Pancreas (tissue), 10 donors: ENCODE data around the gene ZPBP2. TPM values are rescaled to one million over a fixed set of nuclear protein-coding genes. Genes with fewer than 3 reads are reported as not detected.
A peak's percentile ranks its signal among the peaks of the same experiment; 100 is the strongest.

Source experiments
- ATAC-seq, 4 donors: fragments of 200-7000 bp; cut with Tn5 transposase; one replicate each; pipeline versions ENCODE4 v1.8.0 to v1.9.1; 2020; ENCODE audit warnings: mild to moderate bottlenecking in 4 of 4, moderate library complexity in 4 of 4
- DNase-seq, 6 donors: peaks; one replicate each; pipeline ENCODE4 v3.0.0-alpha.2; 2020
- FAIRE-seq: peaks from 2 replicates; lab custom pipeline; 2012; peaks lifted over from hg19 to GRCh38; lab: Jason Lieb, UNC
- H3K27ac ChIP-seq, 4 donors: fragments of 200-600 bp; sonication (generic); 1 replicate in 3 of 4; 2 replicates in 1 of 4; pipeline versions ENCODE4 v1.5.0 to v1.8.0; 2020
- H3K27me3 ChIP-seq, 4 donors: fragments of 200-600 bp; one replicate each; pipeline ENCODE4 v1.8.0; 2021
- H3K36me3 ChIP-seq, 3 donors: fragments of 200-600 bp; sonication (generic) in 1 of 3; one replicate each; pipeline versions ENCODE4 v1.5.0 to v1.8.0; 2020 to 2021
- H3K4me1 ChIP-seq, 3 donors: fragments of 200-600 bp; one replicate each; pipeline ENCODE4 v1.8.0; 2021
- H3K4me3 ChIP-seq, 4 donors: fragments of 200-600 bp; sonication (generic) in 2 of 4; one replicate each; pipeline versions ENCODE4 v1.5.0 to v1.8.0; 2020 to 2021
- H3K9me3 ChIP-seq, 4 donors: fragments of 200-600 bp; one replicate each; pipeline ENCODE4 v1.8.0; 2021
- WGBS, 2 donors: extraction: QIAGEN DNeasy Blood & Tissue Kit; methylation state at CpG; one replicate each; pipeline ENCODE4 v1.1.7; 2013; 5-methylcytosine and 5-hydroxymethylcytosine counted together
- intact Hi-C, 3 donors: fragments of 100-400 bp; cut with DNase I; formaldehyde crosslinking; loops; one replicate each; pipeline versions ENCODE4 v1.11.1 to v1.14.2; 2022
- polyA plus RNA-seq, 2 donors: library from polyadenylated mRNA; stranded (reverse); fragments of 200-250 nt; gene quantifications; one replicate each; pipeline ENCODE4 v1.2.3, GENCODE V29; 2013
- total RNA-seq, 6 donors: library from RNA; stranded (reverse); fragmentation: NEBNext Ultra II Directional in 4 of 6; extraction: Animal tissue kit (Norgen Biotek cat#: 25700) in 4 of 6; gene quantifications; one replicate each; pipeline versions ENCODE4 v1.2.1 to v1.2.4, GENCODE V29; 2021 to 2023
- TF ChIP-seq, protein P1 (sequence below), 4 donors: fragments of 200-600 bp; sonication (generic) in 3 of 4; IDR thresholded peaks; one replicate each; pipeline versions ENCODE4 v1.5.0 to v1.8.0; 2021; ENCODE audit warnings: antibody characterized with exemption in 4 of 4
- donor health status: healthy with polysubstance abuse.
- donor health status: DM: no; HTN: no; CAD: no; lungs with moderate emphysema.
- donor health status: DM: no; HTN: no; CAD: no.
- donor health status: control.
- donor health status: control.
- donor health status: Bipolar disorder and iron deficiency.
- donor health status: DM: yes; HTN: yes; CAD: no.
- donor health status: DM: no; HTN: no; CAD: no.
- donor health status: DM: no; HTN: no; CAD: no.
- donor health status: DM: yes; HTN: yes; CAD: no.

ZPBP2 gene
- total RNA-seq (not detected), polyA plus RNA-seq (not detected)

DNA sequence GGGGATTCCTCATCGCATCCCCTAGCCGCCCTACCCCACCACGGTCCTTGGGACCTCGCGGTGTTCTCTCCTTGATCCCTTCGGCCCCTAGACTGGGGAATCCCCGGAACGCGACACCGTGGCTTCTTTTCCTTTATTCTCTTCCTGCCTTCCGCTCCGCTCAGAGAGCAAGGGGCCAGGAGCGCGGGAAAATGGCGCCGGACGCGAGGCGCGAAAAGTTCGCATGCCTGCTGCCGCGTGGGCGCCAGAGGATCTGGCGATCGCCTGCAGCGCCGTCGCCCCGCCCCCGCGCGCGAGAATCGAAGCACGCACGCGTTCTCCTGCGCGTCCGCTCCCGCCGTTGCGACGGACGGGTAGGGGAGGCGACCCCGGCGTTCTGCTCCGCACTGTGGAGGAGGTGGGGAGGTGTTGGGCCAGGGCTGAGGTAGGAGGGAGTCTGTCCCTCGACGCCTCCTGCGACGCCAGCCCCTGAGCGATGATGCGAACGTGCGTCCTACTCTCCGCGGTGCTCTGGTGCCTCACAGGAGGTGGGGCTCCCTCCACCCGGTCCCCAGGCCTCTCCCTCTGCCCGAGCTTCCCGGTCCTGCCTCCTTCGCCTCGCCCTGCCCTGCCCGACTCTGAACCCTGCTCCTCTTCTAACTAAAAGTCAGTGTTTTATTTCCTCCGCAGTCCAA, at the start of gene ZPBP2:
ZPBP2 (plus strand) TSS at position 323 of the 674 bp plus-strand sequence; CDS start at position 476, 153 bp downstream.
- Histone ChIP-seq H3K9me3 (no peaks in the 10 kb centered on the region), H3K27me3 (peaks cover under 1 to 25% (median 7%) of the 10 kb centered on the region in 4 donors), H3K36me3 (no peaks in the 10 kb centered on the region), H3K4me1 (peaks cover 0 to 10% (median 0%) of the 10 kb centered on the region in 3 donors), H3K27ac (no peak within 1 kb of the TSS), H3K4me3 (no peak within 1 kb of the TSS)
- DNase-seq (peak in 1 of 6 donors; percentile 52), ATAC-seq (no peak), FAIRE-seq (no peak)
- 22 to 33% methylated on average over 67 of the region's 67 CpGs for WGBS, 2 donors
- TF ChIP-seq, protein P1, sequence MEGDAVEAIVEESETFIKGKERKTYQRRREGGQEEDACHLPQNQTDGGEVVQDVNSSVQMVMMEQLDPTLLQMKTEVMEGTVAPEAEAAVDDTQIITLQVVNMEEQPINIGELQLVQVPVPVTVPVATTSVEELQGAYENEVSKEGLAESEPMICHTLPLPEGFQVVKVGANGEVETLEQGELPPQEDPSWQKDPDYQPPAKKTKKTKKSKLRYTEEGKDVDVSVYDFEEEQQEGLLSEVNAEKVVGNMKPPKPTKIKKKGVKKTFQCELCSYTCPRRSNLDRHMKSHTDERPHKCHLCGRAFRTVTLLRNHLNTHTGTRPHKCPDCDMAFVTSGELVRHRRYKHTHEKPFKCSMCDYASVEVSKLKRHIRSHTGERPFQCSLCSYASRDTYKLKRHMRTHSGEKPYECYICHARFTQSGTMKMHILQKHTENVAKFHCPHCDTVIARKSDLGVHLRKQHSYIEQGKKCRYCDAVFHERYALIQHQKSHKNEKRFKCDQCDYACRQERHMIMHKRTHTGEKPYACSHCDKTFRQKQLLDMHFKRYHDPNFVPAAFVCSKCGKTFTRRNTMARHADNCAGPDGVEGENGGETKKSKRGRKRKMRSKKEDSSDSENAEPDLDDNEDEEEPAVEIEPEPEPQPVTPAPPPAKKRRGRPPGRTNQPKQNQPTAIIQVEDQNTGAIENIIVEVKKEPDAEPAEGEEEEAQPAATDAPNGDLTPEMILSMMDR (IDR thresholded peaks at IDR 0.05) = no peak
- intact Hi-C loops = no loop called here

GRCh38 chr17:39818358-39819000, 49.5 kb upstream of the ZPBP2 start:
- WGBS, 2 donors = 73 to 75% methylated on average over 9 of the region's 9 CpGs
- intact Hi-C loops = no loop called here
- TF ChIP-seq, protein P1 (IDR thresholded peaks at IDR 0.05) = no peak

DNA sequence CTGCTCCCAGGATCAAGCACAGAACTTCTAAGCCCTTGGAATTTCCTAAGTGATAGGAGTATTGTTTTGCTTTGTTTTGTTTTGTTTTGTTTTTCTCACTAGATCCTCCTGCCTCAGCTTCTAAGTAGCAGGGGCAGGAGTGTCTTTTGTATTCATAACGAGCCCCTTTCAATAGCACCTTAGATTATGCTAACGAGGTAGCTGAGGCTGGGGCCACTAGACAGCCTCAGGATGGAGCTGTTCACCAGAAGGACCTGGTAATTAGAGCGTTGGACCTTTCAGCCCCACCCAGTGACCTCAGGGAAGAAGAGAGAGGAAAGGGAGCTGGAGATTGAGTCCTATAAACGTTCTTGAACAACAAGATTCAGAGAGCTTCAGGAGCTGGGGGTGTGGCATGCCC, 47.5 kb upstream of the ZPBP2 start:
- Histone ChIP-seq H3K27ac (no peak overlapping the region), H3K4me1 (no peaks in the 10 kb centered on the region), H3K36me3 (no peaks in the 10 kb centered on the region), H3K9me3 (no peaks in the 10 kb centered on the region), H3K4me3 (no peak overlapping the region), H3K27me3 (no peaks in the 10 kb centered on the region)
- ATAC-seq (no peak), DNase-seq (no peak), FAIRE-seq (no peak)
- TF ChIP-seq, protein P1 (IDR thresholded peaks at IDR 0.05) = no peak
- WGBS, 2 donors = 32 to 33% methylated on average over 4 of the region's 4 CpGs
- intact Hi-C loops = no loop called here

More at GRCh38 chr17:39818358-39819000, 49.5 kb upstream of the ZPBP2 start:
- Histone ChIP-seq H3K9me3 (no peaks in the 10 kb centered on the region), H3K27me3 (no peaks in the 10 kb centered on the region), H3K36me3 (no peaks in the 10 kb centered on the region), H3K4me3 (no peak overlapping the region), H3K27ac (no peak overlapping the region), H3K4me1 (no peaks in the 10 kb centered on the region)
- FAIRE-seq (no peak), DNase-seq (no peak), ATAC-seq (no peak)

DNA sequence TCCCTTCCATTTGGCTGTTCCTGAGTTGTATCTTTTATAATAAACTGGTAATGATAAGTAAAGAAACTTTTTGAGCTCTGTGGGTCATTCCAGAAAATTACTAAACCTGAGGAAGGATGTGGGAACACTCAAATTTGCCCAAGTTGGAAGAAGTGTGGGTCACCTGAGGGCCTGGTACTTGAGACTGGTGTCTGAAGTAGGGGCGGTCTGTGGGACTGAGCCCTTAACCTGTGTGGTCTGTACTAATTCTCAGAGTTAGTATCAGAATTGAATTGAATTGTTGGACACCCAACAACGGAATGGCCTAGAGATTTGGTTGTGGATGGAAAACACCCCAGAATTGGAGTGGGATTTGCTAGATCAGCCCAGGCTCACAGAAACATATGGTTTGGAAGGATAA, 47.0 kb upstream of the ZPBP2 start:
- H3K4me1 ChIP-seq = no peaks in the 10 kb centered on the region
- no peak overlapping the region for H3K27ac ChIP-seq
- H3K27me3 ChIP-seq = no peaks in the 10 kb centered on the region
- DNase-seq (no peak), ATAC-seq (no peak), FAIRE-seq (no peak)
- TF ChIP-seq, protein P1 (IDR thresholded peaks at IDR 0.05) = no peak
- no peaks in the 10 kb centered on the region for H3K9me3 ChIP-seq
- no peak overlapping the region for H3K4me3 ChIP-seq
- whole genome bisulfite sequencing, 2 donors = 87 to 90% methylated on average over 2 of the region's 2 CpGs
- intact Hi-C loops = no loop called here
- no peaks in the 10 kb centered on the region for H3K36me3 ChIP-seq

DNA sequence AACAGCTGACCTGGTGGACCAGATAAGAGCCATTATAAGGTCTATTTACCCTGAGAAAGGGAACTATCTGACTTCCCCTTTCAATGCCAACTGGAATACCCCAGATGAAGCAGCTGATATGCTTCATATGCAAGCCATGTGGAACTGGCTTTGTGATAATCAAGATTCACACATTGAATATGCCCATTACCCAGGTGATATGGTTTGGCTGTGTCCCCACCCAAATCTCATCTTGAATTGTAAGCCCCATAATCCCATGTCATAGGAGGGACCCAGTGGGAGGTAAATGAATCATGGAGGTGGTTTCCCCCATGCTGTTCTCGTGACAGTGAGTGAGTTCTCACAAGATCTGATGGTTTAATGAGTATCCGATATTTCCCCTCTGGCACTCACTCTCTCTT, 46.0 kb upstream of the ZPBP2 start:
- no peak for FAIRE-seq
- Histone ChIP-seq H3K36me3 (no peaks in the 10 kb centered on the region), H3K27me3 (no peaks in the 10 kb centered on the region), H3K4me1 (no peaks in the 10 kb centered on the region), H3K4me3 (no peak overlapping the region), H3K27ac (no peak overlapping the region), H3K9me3 (no peaks in the 10 kb centered on the region)
- DNase-seq = no peak
- TF ChIP-seq, protein P1 (IDR thresholded peaks at IDR 0.05) = no peak
- no peak for ATAC-seq
- intact Hi-C loops = no loop called here
- WGBS, 2 donors = 83 to 89% methylated on average over 2 of the region's 2 CpGs
